Duodenal mucosa (tissue), 2 donors: ENCODE data around the gene CNTNAP1.

Experiments
- H3K27ac ChIP-seq: one replicate; pipeline ENCODE4 v1.7.0; 2013; ENCODE audit warnings: low read depth, low read length
- H3K27me3 ChIP-seq, 2 donors: one replicate each; pipeline ENCODE4 v1.7.0; 2013; ENCODE audit warnings: low read length in 2 of 2, control low read depth in 1 of 2; ENCODE audit not compliant: insufficient read depth in 2 of 2, control insufficient read depth in 1 of 2
- H3K36me3 ChIP-seq, 2 donors: one replicate each; pipeline ENCODE4 v1.7.0; 2013; ENCODE audit warnings: low read length in 2 of 2, control low read depth in 1 of 2; ENCODE audit not compliant: insufficient read depth in 2 of 2, control insufficient read depth in 1 of 2
- H3K4me1 ChIP-seq, 2 donors: one replicate each; pipeline ENCODE4 v1.7.0; 2013; ENCODE audit warnings: low read length in 2 of 2, control low read depth in 1 of 2; ENCODE audit not compliant: insufficient read depth in 2 of 2, control insufficient read depth in 1 of 2
- H3K4me3 ChIP-seq, 2 donors: one replicate each; pipeline ENCODE4 v1.7.0; 2013; ENCODE audit warnings: low read length in 2 of 2, low read depth in 1 of 2
- H3K9ac ChIP-seq, 2 donors: one replicate each; pipeline ENCODE4 v1.7.0; 2013; ENCODE audit warnings: low read length in 2 of 2, low read depth in 1 of 2
- H3K9me3 ChIP-seq, 2 donors: one replicate each; pipeline ENCODE4 v1.7.0; 2013; ENCODE audit warnings: low read length in 2 of 2, control low read depth in 1 of 2; ENCODE audit not compliant: control insufficient read depth in 1 of 2

CNTNAP1 gene

DNA sequence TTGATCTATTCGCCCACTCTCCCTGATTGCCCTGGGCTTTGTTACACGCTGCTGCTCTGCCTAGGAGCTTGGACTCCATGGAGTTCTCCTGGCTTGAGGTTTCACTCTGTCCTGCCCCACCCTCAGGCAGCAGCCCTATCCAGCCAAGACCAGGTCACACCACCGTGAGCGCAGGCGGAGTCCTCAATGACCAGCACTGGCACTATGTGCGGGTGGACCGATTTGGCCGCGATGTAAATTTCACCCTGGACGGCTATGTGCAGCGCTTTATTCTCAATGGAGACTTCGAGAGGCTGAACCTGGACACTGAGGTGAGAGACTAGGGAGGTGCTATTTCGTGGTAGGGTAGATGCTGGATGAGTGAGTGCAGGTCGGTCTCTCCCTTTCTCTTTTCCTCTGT lies 3.5 kb downstream of the CNTNAP1 start:
- Histone ChIP-seq H3K27me3 (peaks cover 22 to 46% of the 10 kb centered on the region in 2 donors), H3K9me3 (no peaks in the 10 kb centered on the region), H3K4me3 (no peak overlapping the region), H3K27ac (no peak overlapping the region), H3K4me1 (peaks cover 23 to 38% of the 10 kb centered on the region in 2 donors), H3K36me3 (peaks cover 0 to 3% of the 10 kb centered on the region in 2 donors), H3K9ac (no peak overlapping the region)

DNA sequence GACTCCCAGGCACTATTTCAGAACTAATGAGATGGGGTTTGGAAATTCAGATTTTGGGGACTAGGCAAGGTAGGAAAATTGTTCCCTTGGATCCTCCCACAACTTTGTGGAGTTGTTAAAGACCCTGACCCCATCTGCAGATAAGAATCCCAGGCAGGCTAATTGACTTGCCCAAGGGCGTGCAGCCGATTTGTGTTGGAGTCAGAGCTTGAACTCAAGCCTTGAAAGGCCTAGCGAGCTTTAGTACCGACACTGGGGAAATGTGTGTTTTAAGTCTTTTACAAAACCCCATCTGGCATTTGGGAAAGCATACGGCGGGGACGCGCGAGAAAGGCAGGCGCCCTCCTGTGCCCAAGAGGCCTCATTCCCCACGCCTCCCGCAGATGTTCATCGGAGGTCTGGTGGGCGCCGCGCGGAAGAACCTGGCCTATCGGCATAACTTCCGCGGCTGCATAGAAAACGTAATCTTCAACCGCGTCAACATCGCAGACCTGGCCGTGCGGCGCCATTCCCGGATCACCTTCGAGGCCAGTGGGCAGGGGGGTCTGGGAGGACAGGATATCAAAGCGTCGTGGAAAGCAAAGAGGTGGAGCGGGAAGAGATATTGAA lies 4.3 kb downstream of the CNTNAP1 start:
- no peak overlapping the region for H3K27ac ChIP-seq
- H3K9me3 ChIP-seq: no peaks in the 10 kb centered on the region
- peaks cover 18 to 40% of the 10 kb centered on the region in 2 donors for H3K27me3 ChIP-seq
- H3K4me1 ChIP-seq: peaks cover 20 to 33% of the 10 kb centered on the region in 2 donors
- H3K9ac ChIP-seq: no peak overlapping the region
- H3K4me3 ChIP-seq: no peak overlapping the region
- H3K36me3 ChIP-seq: peaks cover 0 to 3% of the 10 kb centered on the region in 2 donors

DNA sequence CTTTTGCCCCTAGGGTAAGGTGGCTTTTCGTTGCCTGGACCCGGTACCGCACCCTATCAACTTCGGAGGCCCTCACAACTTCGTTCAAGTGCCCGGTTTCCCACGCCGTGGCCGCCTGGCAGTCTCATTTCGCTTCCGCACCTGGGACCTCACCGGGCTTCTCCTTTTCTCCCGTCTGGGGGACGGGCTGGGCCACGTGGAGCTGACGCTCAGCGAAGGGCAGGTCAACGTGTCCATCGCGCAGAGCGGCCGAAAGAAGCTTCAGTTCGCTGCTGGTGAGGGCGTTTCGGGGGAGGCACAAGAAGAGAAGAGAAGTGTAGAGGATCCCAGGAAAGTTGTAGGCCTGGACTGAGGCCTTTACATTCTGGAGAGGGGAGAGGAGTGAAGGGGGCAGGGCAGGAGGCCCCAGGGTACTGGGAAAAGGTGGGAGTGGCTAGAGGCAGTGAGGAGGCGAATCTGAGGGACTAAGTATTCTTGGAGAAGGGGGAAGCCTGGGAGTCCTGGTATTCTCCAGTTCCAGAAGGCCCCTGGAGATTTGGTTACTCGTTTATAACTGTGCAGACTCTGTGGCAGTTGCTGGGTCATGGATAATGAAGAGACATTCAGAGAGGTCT lies 5.5 kb downstream of the CNTNAP1 start:
- no peaks in the 10 kb centered on the region for H3K9me3 ChIP-seq
- peaks cover 0 to 3% of the 10 kb centered on the region in 2 donors for H3K36me3 ChIP-seq
- H3K27me3 ChIP-seq: peaks cover 13 to 35% of the 10 kb centered on the region in 2 donors
- no peak overlapping the region for H3K9ac ChIP-seq
- H3K4me3 ChIP-seq: no peak overlapping the region
- H3K4me1 ChIP-seq: peaks cover 14 to 21% of the 10 kb centered on the region in 2 donors
- H3K27ac ChIP-seq: no peak overlapping the region

DNA sequence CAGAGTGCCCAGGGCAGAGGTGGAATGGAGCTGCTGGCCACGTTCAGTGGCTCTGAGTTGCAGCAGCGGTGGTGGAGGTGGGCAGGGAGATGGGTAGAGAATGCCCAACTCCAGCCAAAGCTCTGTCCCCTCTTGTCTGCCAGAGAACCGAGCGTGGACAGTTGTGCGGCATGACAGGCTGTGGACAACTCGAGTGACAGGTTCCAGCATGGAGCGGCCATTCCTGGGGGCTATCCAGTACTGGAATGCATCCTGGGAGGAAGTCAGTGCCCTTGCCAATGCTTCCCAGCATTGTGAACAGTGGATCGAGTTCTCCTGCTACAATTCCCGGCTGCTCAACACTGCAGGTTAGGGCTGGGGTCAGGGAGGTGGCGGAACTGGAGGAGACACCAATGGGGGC lies 8.3 kb downstream of the CNTNAP1 start:
- Histone ChIP-seq H3K4me3 (no peak overlapping the region), H3K9me3 (no peaks in the 10 kb centered on the region), H3K4me1 (peaks cover 0 to 3% of the 10 kb centered on the region in 2 donors), H3K9ac (no peak overlapping the region), H3K36me3 (peaks cover 0 to 3% of the 10 kb centered on the region in 2 donors), H3K27ac (no peak overlapping the region), H3K27me3 (peaks cover 5 to 12% of the 10 kb centered on the region in 2 donors)

DNA sequence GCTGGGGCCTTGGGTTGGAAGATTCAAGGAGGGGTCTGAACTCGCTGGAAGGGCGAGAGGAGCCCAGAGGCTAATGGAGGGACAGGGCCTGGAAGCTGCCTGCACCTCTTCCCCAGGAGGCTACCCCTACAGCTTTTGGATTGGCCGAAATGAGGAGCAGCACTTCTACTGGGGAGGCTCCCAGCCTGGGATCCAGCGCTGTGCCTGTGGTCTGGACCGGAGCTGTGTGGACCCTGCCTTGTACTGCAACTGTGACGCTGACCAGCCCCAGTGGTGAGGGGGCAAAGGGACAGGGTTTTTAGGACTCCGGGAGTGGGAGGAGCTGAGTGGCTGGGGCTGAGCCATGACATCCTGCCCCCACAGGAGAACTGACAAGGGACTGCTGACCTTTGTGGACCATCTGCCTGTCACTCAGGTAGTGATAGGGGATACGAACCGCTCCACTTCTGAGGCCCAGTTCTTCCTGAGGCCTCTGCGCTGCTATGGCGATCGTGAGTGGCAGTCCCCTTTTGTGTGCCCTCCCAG lies 8.8 kb downstream of the CNTNAP1 start:
- H3K27me3 ChIP-seq: peaks cover 5 to 7% of the 10 kb centered on the region in 2 donors
- H3K4me1 ChIP-seq: no peaks in the 10 kb centered on the region
- H3K36me3 ChIP-seq: peaks cover 0 to 7% of the 10 kb centered on the region in 2 donors
- no peak overlapping the region for H3K27ac ChIP-seq
- no peak overlapping the region for H3K9ac ChIP-seq
- no peaks in the 10 kb centered on the region for H3K9me3 ChIP-seq
- H3K4me3 ChIP-seq: no peak overlapping the region

DNA sequence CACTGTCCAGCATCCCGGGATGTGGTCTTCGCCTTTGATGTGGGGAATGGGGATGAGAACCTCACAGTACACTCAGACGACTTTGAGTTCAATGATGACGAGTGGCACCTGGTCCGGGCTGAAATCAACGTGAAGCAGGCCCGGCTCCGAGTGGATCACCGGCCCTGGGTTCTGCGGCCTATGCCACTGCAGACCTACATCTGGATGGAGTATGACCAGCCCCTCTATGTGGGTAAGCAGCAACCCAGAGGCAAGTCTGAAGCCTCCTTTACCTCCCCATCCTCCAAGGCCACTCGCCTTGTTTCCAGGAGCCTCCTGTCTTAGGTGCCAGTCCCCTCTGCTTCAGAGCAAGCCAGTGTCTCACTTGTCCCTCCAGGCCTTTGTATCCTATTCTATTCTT lies 10.2 kb downstream of the CNTNAP1 start:
- Histone ChIP-seq H3K4me3 (no peak overlapping the region), H3K4me1 (no peaks in the 10 kb centered on the region), H3K27me3 (no peaks in the 10 kb centered on the region), H3K9ac (no peak overlapping the region), H3K27ac (no peak overlapping the region), H3K9me3 (no peaks in the 10 kb centered on the region), H3K36me3 (peaks cover 0 to 10% of the 10 kb centered on the region in 2 donors)

DNA sequence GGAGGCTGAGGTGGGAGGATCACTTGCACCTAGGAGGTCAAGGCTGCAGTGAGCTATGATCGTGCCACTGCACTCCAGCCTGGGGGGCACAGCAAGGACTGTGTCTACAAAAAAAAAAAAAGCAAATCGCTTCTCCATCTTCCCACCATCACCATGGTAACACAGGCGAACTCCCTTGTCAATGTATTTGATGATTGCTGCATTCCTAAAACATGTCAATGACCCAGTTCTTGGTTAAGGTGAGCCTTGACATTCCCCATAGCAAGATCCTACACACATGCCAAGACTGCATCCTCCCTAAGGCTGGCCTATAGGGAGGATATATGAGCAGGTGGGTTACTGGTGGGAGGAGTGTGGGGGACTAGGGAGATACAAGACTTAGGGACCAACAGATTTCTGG lies 12.2 kb downstream of the CNTNAP1 start:
- peaks cover 0 to 15% of the 10 kb centered on the region in 2 donors for H3K36me3 ChIP-seq
- H3K27me3 ChIP-seq: no peaks in the 10 kb centered on the region
- no peaks in the 10 kb centered on the region for H3K4me1 ChIP-seq
- H3K27ac ChIP-seq: no peak overlapping the region
- no peaks in the 10 kb centered on the region for H3K9me3 ChIP-seq
- H3K9ac ChIP-seq: no peak overlapping the region
- no peak overlapping the region for H3K4me3 ChIP-seq

DNA sequence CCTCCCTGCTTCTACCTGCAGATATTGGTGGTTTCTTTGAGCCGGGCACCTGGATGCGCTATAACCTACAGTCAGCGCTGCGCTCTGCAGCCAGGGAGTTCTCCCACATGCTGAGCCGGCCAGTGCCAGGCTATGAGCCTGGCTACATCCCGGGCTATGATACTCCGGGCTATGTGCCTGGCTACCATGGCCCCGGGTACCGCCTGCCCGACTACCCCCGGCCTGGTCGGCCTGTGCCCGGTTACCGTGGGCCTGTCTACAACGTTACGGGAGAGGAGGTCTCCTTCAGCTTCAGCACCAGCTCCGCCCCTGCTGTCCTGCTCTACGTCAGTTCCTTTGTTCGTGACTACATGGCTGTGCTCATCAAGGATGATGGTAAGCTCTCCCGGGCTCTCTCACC lies 13.2 kb downstream of the CNTNAP1 start:
- no peaks in the 10 kb centered on the region for H3K9me3 ChIP-seq
- no peaks in the 10 kb centered on the region for H3K27me3 ChIP-seq
- H3K27ac ChIP-seq: no peak overlapping the region
- peaks cover 5 to 20% of the 10 kb centered on the region in 2 donors for H3K36me3 ChIP-seq
- H3K4me1 ChIP-seq: no peaks in the 10 kb centered on the region
- no peak overlapping the region for H3K4me3 ChIP-seq
- no peak overlapping the region for H3K9ac ChIP-seq

DNA sequence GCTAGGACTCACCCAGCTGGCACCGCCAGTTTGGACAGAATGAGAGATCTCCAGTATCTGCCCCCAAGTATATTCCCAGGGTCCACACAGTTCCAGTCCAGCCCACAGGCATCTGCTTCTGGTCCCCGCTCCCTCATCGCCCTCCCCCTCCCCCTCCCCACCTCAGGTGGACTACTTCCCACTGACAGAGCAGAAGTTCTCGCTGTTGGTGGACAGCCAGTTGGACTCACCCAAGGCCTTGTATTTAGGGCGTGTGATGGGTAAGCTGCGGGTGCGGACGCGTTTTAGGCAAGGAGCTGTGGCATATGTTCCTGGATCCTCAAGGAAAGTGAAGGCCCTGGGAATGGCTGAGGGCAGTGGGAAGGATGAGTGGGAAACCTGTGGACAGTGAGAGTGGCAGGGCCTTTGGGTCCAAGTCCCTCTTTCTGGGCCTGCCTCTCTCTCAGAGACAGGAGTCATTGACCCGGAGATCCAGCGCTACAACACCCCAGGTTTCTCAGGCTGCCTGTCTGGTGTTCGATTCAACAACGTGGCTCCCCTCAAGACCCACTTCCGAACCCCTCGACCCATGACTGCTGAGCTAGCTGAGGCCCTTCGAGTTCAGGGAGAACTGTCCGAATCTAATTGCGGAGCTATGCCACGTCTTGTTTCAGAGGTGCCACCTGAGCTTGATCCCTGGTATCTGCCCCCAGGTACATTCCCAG lies 14.9 kb downstream of the CNTNAP1 start:
- Histone ChIP-seq H3K27ac (no peak overlapping the region), H3K9ac (no peak overlapping the region), H3K36me3 (peaks cover 21 to 38% of the 10 kb centered on the region in 2 donors)

DNA sequence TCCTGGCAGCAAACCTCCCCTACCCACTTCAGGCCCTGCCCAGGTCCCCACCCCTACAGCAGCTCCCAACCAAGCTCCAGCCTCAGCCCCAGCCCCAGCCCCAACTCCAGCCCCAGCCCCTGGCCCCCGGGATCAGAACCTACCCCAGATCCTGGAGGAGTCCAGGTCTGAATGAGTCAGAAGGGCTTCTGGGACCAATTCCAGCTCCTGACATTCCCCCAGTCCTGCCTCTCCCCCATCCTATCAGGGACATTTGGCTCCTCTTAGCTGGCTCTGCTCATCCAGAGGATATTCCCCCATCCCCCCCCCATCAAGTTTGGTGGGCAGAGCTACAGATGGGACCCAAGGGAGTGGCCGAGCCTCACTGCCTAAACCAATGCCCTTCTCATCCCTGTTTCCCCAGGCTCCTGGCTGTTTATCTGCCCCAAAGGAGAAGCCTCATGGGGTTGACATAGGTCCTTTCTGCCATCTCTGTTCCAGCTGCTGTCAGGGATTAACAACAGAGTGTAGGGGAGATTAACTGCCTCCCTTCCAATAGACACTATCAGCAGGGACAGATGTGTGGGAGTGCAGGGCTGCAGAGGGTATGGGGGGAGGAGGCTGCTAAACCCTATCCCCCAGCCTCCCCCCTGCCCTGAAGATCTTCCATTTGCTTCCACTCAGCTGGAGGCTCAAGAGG lies 16.5 kb downstream of the CNTNAP1 start:
- no peaks in the 10 kb centered on the region for H3K9me3 ChIP-seq
- peaks cover 33 to 53% of the 10 kb centered on the region in 2 donors for H3K36me3 ChIP-seq
- no peaks in the 10 kb centered on the region for H3K4me1 ChIP-seq
- H3K4me3 ChIP-seq: no peak overlapping the region
- H3K9ac ChIP-seq: no peak overlapping the region
- H3K27ac ChIP-seq: no peak overlapping the region
- no peaks in the 10 kb centered on the region for H3K27me3 ChIP-seq

More for the DNA sequence above, 14.9 kb downstream of the CNTNAP1 start:
- Histone ChIP-seq H3K4me3 (no peak overlapping the region), H3K9me3 (no peaks in the 10 kb centered on the region), H3K27me3 (no peaks in the 10 kb centered on the region), H3K4me1 (no peaks in the 10 kb centered on the region)
